Smooth muscle cell of trachea (primary cell): Measurements from ENCODE around the gene NIT1. TPM values are rescaled to one million over a fixed set of nuclear protein-coding genes. Genes with fewer than 3 reads are reported as not detected.

Experiments
- total RNA-seq: library from RNA; depleted of rRNA; stranded (reverse); fragments of >200 nt; gene quantifications from 2 replicates; pipeline ENCODE4 v1.2.1, GENCODE V29; 2014

The NIT1 gene
- total RNA-seq: 21.4 and 40.4 TPM in 2 replicates

GRCh38 chr1:161117759-161118581 lies at the start of gene NIT1, which contains the start of gene PFDN2:
TSS of gene NIT1 (plus strand) at chr1:161118105. CDS start at chr1:161118177, 72 bp downstream.
TSS of gene PFDN2 (minus strand) at chr1:161118037. CDS start at chr1:161118026, 11 bp downstream.

GRCh38 chr1:161069731-161070270 lies 48.1 kb upstream of the NIT1 start, which contains the start of gene ARHGAP30:
TSS of gene ARHGAP30 (minus strand) at chr1:161069891. CDS start at chr1:161069624, 267 bp downstream.

GRCh38 chr1:161089251-161089924 lies 28.5 kb upstream of the NIT1 start, which contains the start of gene NECTIN4:
TSS of gene NECTIN4 (minus strand) at chr1:161089558. CDS start at chr1:161089296, 262 bp downstream.

GRCh38 chr1:161098210-161099068 lies 19.5 kb upstream of the NIT1 start, which contains the start of gene KLHDC9:
TSS of gene KLHDC9 (plus strand) at chr1:161098361. CDS start at chr1:161098536, 175 bp downstream.

GRCh38 chr1:161132410-161133219 lies 14.7 kb downstream of the NIT1 start, which contains the start of gene DEDD:
TSS of gene DEDD (minus strand) at chr1:161132667. CDS start at chr1:161124462, 8,205 bp downstream.

GRCh38 chr1:161153682-161154337 lies 35.9 kb downstream of the NIT1 start, which contains the start of gene UFC1:
TSS of gene UFC1 (plus strand) at chr1:161153978. CDS start at chr1:161153998, 20 bp downstream.

GRCh38 chr1:161159087-161159912 lies 41.4 kb downstream of the NIT1 start, which contains the start of gene USP21:
TSS of gene USP21 (plus strand) at chr1:161159500. CDS start at chr1:161160641, 1,141 bp downstream.

GRCh38 chr1:161165742-161166668 lies 48.1 kb downstream of the NIT1 start, which contains the start of gene PPOX:
TSS of gene PPOX (plus strand) at chr1:161166426. CDS start at chr1:161166848, 422 bp downstream.

Other genes with a start within 250 kb of the NIT1 start
- gene ITLN1, start 232.9 kb upstream of the NIT1 start, total RNA-seq: not detected in 2 replicates
- not detected in 2 replicates for gene ITLN2, start 163.3 kb upstream of the NIT1 start, total RNA-seq
- gene F11R, start 97.0 kb upstream of the NIT1 start, total RNA-seq: 5.1 and 8.9 TPM in 2 replicates
- gene TSTD1, start 79.1 kb upstream of the NIT1 start, total RNA-seq: 10.6 and 34.8 TPM in 2 replicates
- 72.8 and 75.5 TPM in 2 replicates for gene USF1, start 72.1 kb upstream of the NIT1 start, total RNA-seq
- not detected in 2 replicates for gene ARHGAP30, start 48.2 kb upstream of the NIT1 start, total RNA-seq
- under 0.01 and 0.17 TPM in 2 replicates for gene NECTIN4, start 28.5 kb upstream of the NIT1 start, total RNA-seq
- gene KLHDC9, start 19.7 kb upstream of the NIT1 start, total RNA-seq: 1.9 and 4.5 TPM in 2 replicates
- gene PFDN2, start 68 bp upstream of the NIT1 start, total RNA-seq: 17.0 and 36.5 TPM in 2 replicates
- 29.4 and 35.9 TPM in 2 replicates for gene DEDD, start 14.6 kb downstream of the NIT1 start, total RNA-seq
- gene UFC1, start 35.9 kb downstream of the NIT1 start, total RNA-seq: 85.7 and 91.3 TPM in 2 replicates
- gene USP21, start 41.4 kb downstream of the NIT1 start, total RNA-seq: 10.9 and 12.6 TPM in 2 replicates
- gene PPOX, start 48.3 kb downstream of the NIT1 start, total RNA-seq: 7.8 and 14.3 TPM in 2 replicates
- 13.8 and 18.0 TPM in 2 replicates for gene B4GALT3, start 59.4 kb downstream of the NIT1 start, total RNA-seq
- gene ADAMTS4, start 80.9 kb downstream of the NIT1 start, total RNA-seq: 2.3 and 3.1 TPM in 2 replicates
- gene NDUFS2, start 84.3 kb downstream of the NIT1 start, total RNA-seq: 180 and 202 TPM in 2 replicates
- 0.58 TPM in 1 of 2 replicates, not detected in the other for gene FCER1G, start 97.2 kb downstream of the NIT1 start, total RNA-seq
- not detected in 2 replicates for gene APOA2, start 105.5 kb downstream of the NIT1 start, total RNA-seq
- 10.5 and 13.6 TPM in 2 replicates for gene TOMM40L, start 108.0 kb downstream of the NIT1 start, total RNA-seq
- not detected in 2 replicates for gene NR1I3, start 120.1 kb downstream of the NIT1 start, total RNA-seq
- gene PCP4L1, start 140.6 kb downstream of the NIT1 start, total RNA-seq: not detected in 2 replicates
- 0.87 and 0.99 TPM in 2 replicates for gene MPZ, start 191.9 kb downstream of the NIT1 start, total RNA-seq
- 29.6 and 38.7 TPM in 2 replicates for gene SDHC, start 196.3 kb downstream of the NIT1 start, total RNA-seq
- not detected in 2 replicates for gene CFAP126, start 249.8 kb downstream of the NIT1 start, total RNA-seq